Astrocyte of the spinal cord (primary cell): ENCODE results near the gene POLR2E.

ENCODE experiments used
- DNase-seq: peaks from one replicate; pipeline ENCODE4 v3.0.0; 2011; ENCODE audit warnings: low read depth, low spot score
- H3K4me3 ChIP-seq: 2 replicates; pipeline ENCODE4 v1.5.1; 2011; ENCODE audit warnings: low read depth, mild to moderate bottlenecking, low read length, moderate library complexity
- CTCF ChIP-seq: IDR thresholded peaks from 2 replicates; pipeline ENCODE4 v1.5.1; 2012; ENCODE audit warnings: low read depth, mild to moderate bottlenecking, low read length, inconsistent platforms
- in situ Hi-C: cut with HindIII; loops from 2 replicates; pipeline ENCODE4 v1.10.0; 2017; ENCODE audit warnings: low sequenced_read_pairs

The POLR2E gene

GRCh38 chr19:1110809-1111640 is 15.8 kb upstream of the POLR2E start:
- in situ Hi-C loops = no loop called here
- DNase-seq = no peak
- H3K4me3 ChIP-seq = no peak overlapping the region
- TF ChIP-seq CTCF = no peak

- in situ Hi-C loops = no loop called here
- DNase-seq = no peak
- no peak for TF ChIP-seq CTCF
- no peak overlapping the region for H3K4me3 ChIP-seq
These were observed 14.8 kb upstream of the POLR2E start for GRCh38 chr19:1109697-1110671.

GRCh38 chr19:1109032-1109551 is 13.9 kb upstream of the POLR2E start:
- H3K4me3 ChIP-seq = no peak overlapping the region
- in situ Hi-C loops = no loop called here
- no peak for DNase-seq

GRCh38 chr19:1108291-1109031 is 13.3 kb upstream of the POLR2E start:
- H3K4me3 ChIP-seq = no peak overlapping the region
- no peak for DNase-seq

More at GRCh38 chr19:1109032-1109551, 13.9 kb upstream of the POLR2E start:
- TF ChIP-seq CTCF = no peak

GRCh38 chr19:1107661-1108261 is 12.6 kb upstream of the POLR2E start:
- in situ Hi-C loops = no loop called here
- no peak overlapping the region for H3K4me3 ChIP-seq
- no peak for TF ChIP-seq CTCF
- DNase-seq = no peak

More at GRCh38 chr19:1108291-1109031, 13.3 kb upstream of the POLR2E start:
- TF ChIP-seq CTCF = no peak
- in situ Hi-C loops = no loop called here
